Panc1 (cell line): ENCODE results near the gene LAMC2. TPM values are rescaled to one million over a fixed set of nuclear protein-coding genes. Genes with fewer than 3 reads are reported as not detected.

Experiments
- ATAC-seq: fragments of 200-7000 bp; cut with Tn5 transposase; 2 replicates; pipeline ENCODE4 v1.9.1; 2020; ENCODE audit warnings: mild to moderate bottlenecking, moderate library complexity
- BruUV-seq: library from RNA; stranded (reverse); fragments of 400-500 nt; replicated peaks from 2 replicates; lab custom pipeline; 2021; lab: Mats Ljungman, UMichigan
- CTCF ChIA-PET: fragments of 300-600 bp; sonication (Branson Sonifier 250); formaldehyde crosslinking; loops from one replicate; lab custom pipeline; 2022; ENCODE audit warnings: antibody characterized with exemption; lab: Charles Lee
- POLR2A ChIA-PET: fragments of 300-600 bp; sonication (Branson Sonifier 250); formaldehyde crosslinking; loops from one replicate; lab custom pipeline; 2022; ENCODE audit warnings: antibody characterized with exemption; lab: Charles Lee
- DNase-seq: peaks from one replicate; pipeline ENCODE4 v3.0.0-alpha.2; 2010; ENCODE audit warnings: low read depth, low spot score
- H3K27ac ChIP-seq: 2 replicates; pipeline ENCODE4 v1.5.1; 2011; ENCODE audit warnings: mild to moderate bottlenecking, low read length, inconsistent platforms
- H3K27me3 ChIP-seq: fragments of 200-500 bp; sonication (Bioruptor generic); 2 replicates; pipeline ENCODE4 v1.6.0; 2014; ENCODE audit warnings: low read length, inconsistent platforms; ENCODE audit not compliant: control insufficient read depth, insufficient read depth
- H3K36me3 ChIP-seq: fragments of 200-500 bp; sonication (Bioruptor generic); 2 replicates; pipeline ENCODE4 v1.5.1; 2014; ENCODE audit warnings: inconsistent platforms, mild to moderate bottlenecking, low read length, moderate library complexity; ENCODE audit not compliant: control insufficient read depth, insufficient read depth
- H3K4me1 ChIP-seq: 2 replicates; pipeline ENCODE4 v1.5.1; 2011; ENCODE audit warnings: inconsistent platforms, mild to moderate bottlenecking, low read length, moderate library complexity; ENCODE audit not compliant: control insufficient read depth, insufficient read depth
- H3K4me3 ChIP-seq, 2 experiments: 2 replicates each; pipeline ENCODE4 v1.5.1; 2011 to 2012; ENCODE audit warnings: low read depth in 2 of 2, low read length in 2 of 2, mild to moderate bottlenecking in 2 of 2, inconsistent platforms in 1 of 2, moderate library complexity in 1 of 2
- H3K9me3 ChIP-seq: fragments of 200-500 bp; sonication (Bioruptor generic); 2 replicates; pipeline ENCODE4 v1.5.1; 2014; ENCODE audit warnings: low read depth, mild to moderate bottlenecking, inconsistent platforms, low read length, moderate library complexity; ENCODE audit not compliant: control insufficient read depth, insufficient read depth
- POLR2AphosphoS5 ChIP-seq: IDR thresholded peaks from 2 replicates; pipeline ENCODE4 v1.6.1; 2012; ENCODE audit warnings: mild to moderate bottlenecking, low read depth, low read length, moderate library complexity
- SIN3A ChIP-seq: IDR thresholded peaks from 2 replicates; pipeline ENCODE4 v1.6.1; 2012; ENCODE audit warnings: low read depth, mild to moderate bottlenecking, low read length, moderate library complexity, borderline replicate concordance; ENCODE audit not compliant: insufficient read depth
- TCF7L2 ChIP-seq: IDR thresholded peaks from 2 replicates; pipeline ENCODE4 v1.6.1; 2011; ENCODE audit warnings: mild to moderate bottlenecking, low read depth, low read length, inconsistent platforms
- in situ Hi-C: cut with HindIII; loops from 2 replicates; pipeline ENCODE4 v1.10.0; 2016; ENCODE audit warnings: low sequenced_read_pairs, low pct_unique_long_range_greater_than_20kb
- intact Hi-C: fragments of 100-400 bp; cut with micrococcal nuclease; formaldehyde crosslinking; loops from one replicate; pipeline ENCODE4 v1.10.0; 2022; ENCODE audit not compliant: unreplicated experiment
- total RNA-seq: library from RNA; stranded (reverse); gene quantifications from one replicate; pipeline ENCODE4 v1.2.1, GENCODE V29; 2021; ENCODE audit not compliant: unreplicated experiment
- TF ChIP-seq, protein P1 (sequence below): fragments of 450-650 bp; IDR thresholded peaks from 2 replicates; pipeline ENCODE4 v1.5.1; 2017; ENCODE audit warnings: mild to moderate bottlenecking
- TF ChIP-seq, protein P2 (sequence below), 2 experiments: IDR thresholded peaks; 2 replicates each; pipeline ENCODE4 v1.6.1; 2011 to 2012; ENCODE audit warnings: low read depth in 2 of 2, control low read depth in 1 of 2, low read length in 1 of 2, mild to moderate bottlenecking in 1 of 2, moderate library complexity in 1 of 2; ENCODE audit not compliant: insufficient read depth in 1 of 2

Gene LAMC2
- total RNA-seq, 1 experiment from 2014 or later: 8.3 TPM

DNA sequence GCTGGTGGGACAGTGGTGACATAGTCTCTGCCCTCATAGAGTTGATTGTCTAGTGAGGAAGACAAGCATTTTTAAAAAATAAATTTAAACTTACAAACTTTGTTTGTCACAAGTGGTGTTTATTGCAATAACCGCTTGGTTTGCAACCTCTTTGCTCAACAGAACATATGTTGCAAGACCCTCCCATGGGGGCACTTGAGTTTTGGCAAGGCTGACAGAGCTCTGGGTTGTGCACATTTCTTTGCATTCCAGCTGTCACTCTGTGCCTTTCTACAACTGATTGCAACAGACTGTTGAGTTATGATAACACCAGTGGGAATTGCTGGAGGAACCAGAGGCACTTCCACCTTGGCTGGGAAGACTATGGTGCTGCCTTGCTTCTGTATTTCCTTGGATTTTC lies 58.4 kb downstream of the LAMC2 start:
- no TSS peak for BruUV-seq
- POLR2A ChIA-PET: no interaction called here
- no peaks in the 10 kb centered on the region for H3K9me3 ChIP-seq
- DNase-seq: no peak
- in situ Hi-C loops (no loop called here), intact Hi-C loops (no loop called here)
- no peaks in the 10 kb centered on the region for H3K27me3 ChIP-seq
- H3K36me3 ChIP-seq: no peaks in the 10 kb centered on the region
- H3K27ac ChIP-seq: no peak overlapping the region
- no peak overlapping the region for H3K4me3 ChIP-seq
- no peak for ATAC-seq
- CTCF ChIA-PET: no interaction called here
- H3K4me1 ChIP-seq: no peaks in the 10 kb centered on the region
- no peak for TF ChIP-seq SIN3A
- TF ChIP-seq, protein P1, sequence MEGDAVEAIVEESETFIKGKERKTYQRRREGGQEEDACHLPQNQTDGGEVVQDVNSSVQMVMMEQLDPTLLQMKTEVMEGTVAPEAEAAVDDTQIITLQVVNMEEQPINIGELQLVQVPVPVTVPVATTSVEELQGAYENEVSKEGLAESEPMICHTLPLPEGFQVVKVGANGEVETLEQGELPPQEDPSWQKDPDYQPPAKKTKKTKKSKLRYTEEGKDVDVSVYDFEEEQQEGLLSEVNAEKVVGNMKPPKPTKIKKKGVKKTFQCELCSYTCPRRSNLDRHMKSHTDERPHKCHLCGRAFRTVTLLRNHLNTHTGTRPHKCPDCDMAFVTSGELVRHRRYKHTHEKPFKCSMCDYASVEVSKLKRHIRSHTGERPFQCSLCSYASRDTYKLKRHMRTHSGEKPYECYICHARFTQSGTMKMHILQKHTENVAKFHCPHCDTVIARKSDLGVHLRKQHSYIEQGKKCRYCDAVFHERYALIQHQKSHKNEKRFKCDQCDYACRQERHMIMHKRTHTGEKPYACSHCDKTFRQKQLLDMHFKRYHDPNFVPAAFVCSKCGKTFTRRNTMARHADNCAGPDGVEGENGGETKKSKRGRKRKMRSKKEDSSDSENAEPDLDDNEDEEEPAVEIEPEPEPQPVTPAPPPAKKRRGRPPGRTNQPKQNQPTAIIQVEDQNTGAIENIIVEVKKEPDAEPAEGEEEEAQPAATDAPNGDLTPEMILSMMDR: no peak

DNA sequence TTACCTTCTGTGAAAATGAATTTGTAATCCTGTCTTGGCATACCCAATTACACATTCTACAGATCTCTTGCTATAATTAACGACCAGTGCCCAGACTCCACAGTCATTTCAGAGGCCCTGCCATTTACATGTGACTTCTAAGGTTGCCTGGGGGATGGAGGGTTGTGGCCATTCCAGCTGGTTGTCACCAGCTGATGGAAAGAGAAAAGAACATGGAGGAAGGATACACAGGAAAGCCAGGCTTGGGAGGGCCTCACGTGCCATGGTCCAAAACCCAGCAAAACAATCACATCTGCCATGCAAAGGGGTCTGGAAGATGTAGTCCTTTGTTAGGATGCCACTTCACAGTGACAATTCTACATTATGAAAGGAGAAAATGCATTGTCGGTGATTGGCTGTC lies 59.3 kb downstream of the LAMC2 start:
- Histone ChIP-seq H3K4me1 (no peaks in the 10 kb centered on the region), H3K9me3 (no peaks in the 10 kb centered on the region), H3K4me3 (no peak overlapping the region), H3K36me3 (no peaks in the 10 kb centered on the region), H3K27me3 (no peaks in the 10 kb centered on the region), H3K27ac (no peak overlapping the region)
- CTCF ChIA-PET: no interaction called here
- no peak for ATAC-seq
- POLR2A ChIA-PET: no interaction called here
- TF ChIP-seq SIN3A (no peak), POLR2AphosphoS5 (no peak), TCF7L2 (no peak)
- TF ChIP-seq, protein P1: no peak
- TF ChIP-seq, protein P2, sequence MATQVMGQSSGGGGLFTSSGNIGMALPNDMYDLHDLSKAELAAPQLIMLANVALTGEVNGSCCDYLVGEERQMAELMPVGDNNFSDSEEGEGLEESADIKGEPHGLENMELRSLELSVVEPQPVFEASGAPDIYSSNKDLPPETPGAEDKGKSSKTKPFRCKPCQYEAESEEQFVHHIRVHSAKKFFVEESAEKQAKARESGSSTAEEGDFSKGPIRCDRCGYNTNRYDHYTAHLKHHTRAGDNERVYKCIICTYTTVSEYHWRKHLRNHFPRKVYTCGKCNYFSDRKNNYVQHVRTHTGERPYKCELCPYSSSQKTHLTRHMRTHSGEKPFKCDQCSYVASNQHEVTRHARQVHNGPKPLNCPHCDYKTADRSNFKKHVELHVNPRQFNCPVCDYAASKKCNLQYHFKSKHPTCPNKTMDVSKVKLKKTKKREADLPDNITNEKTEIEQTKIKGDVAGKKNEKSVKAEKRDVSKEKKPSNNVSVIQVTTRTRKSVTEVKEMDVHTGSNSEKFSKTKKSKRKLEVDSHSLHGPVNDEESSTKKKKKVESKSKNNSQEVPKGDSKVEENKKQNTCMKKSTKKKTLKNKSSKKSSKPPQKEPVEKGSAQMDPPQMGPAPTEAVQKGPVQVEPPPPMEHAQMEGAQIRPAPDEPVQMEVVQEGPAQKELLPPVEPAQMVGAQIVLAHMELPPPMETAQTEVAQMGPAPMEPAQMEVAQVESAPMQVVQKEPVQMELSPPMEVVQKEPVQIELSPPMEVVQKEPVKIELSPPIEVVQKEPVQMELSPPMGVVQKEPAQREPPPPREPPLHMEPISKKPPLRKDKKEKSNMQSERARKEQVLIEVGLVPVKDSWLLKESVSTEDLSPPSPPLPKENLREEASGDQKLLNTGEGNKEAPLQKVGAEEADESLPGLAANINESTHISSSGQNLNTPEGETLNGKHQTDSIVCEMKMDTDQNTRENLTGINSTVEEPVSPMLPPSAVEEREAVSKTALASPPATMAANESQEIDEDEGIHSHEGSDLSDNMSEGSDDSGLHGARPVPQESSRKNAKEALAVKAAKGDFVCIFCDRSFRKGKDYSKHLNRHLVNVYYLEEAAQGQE (IDR thresholded peaks at IDR 0.05; ENCODE audit: insufficient read depth in 1 of 2, low read depth in 2 of 2, low read length in 1 of 2): no peak
- intact Hi-C loops: no loop called here
- in situ Hi-C loops: no loop called here
- BruUV-seq: no TSS peak
- no peak for DNase-seq
